HG03045 (cell line): ENCODE results near the gene LPCAT4.
"Not testable (repeated sequence)": the region's sequence is repeated elsewhere in the genome, so short reads cannot be mapped to it uniquely, and the experiment has no call there.

ENCODE experiments used
- ATAC-seq: cut with Tn5 transposase; IDR thresholded peaks from one replicate; pipeline ENCODE4 v1.9.1; 2021; ENCODE audit warnings: mild to moderate bottlenecking, moderate library complexity; ENCODE audit not compliant: unreplicated experiment

The LPCAT4 gene

GRCh38 chr15:34367101-34368081 is at the start of gene LPCAT4:
Gene LPCAT4 (minus strand): TSS chr15:34367196. CDS start chr15:34367100, 96 bp downstream.
- ATAC-seq = peak; percentile 83

GRCh38 chr15:34409511-34409910 is 42.5 kb upstream of the LPCAT4 start:
- ATAC-seq = not testable (repeated sequence)

GRCh38 chr15:34408973-34409372 is 42.0 kb upstream of the LPCAT4 start:
- ATAC-seq = not testable (repeated sequence)

- not testable (repeated sequence) for ATAC-seq
Observed at GRCh38 chr15:34403899-34404298, 36.9 kb upstream of the LPCAT4 start.

- ATAC-seq = peak; percentile 50
Observed at GRCh38 chr15:34403160-34403598, 36.2 kb upstream of the LPCAT4 start.

GRCh38 chr15:34397637-34398259 is 30.8 kb upstream of the LPCAT4 start:
- not testable (repeated sequence) for ATAC-seq

GRCh38 chr15:34392981-34393380 is 26.0 kb upstream of the LPCAT4 start:
- not testable (repeated sequence) for ATAC-seq

GRCh38 chr15:34389594-34390086 is 22.6 kb upstream of the LPCAT4 start:
- not testable (repeated sequence) for ATAC-seq

GRCh38 chr15:34381829-34382521 is 15.0 kb upstream of the LPCAT4 start:
- ATAC-seq = not testable (repeated sequence)

- ATAC-seq = not testable (repeated sequence)
Observed at GRCh38 chr15:34380491-34380890, 13.5 kb upstream of the LPCAT4 start.

GRCh38 chr15:34376856-34377255 is 9.9 kb upstream of the LPCAT4 start:
- ATAC-seq = no peak

GRCh38 chr15:34375541-34375940 is 8.5 kb upstream of the LPCAT4 start:
- not testable (repeated sequence) for ATAC-seq

GRCh38 chr15:34374816-34375215 is 7.8 kb upstream of the LPCAT4 start:
- ATAC-seq = no peak

GRCh38 chr15:34373951-34374350 is 7.0 kb upstream of the LPCAT4 start:
- no peak for ATAC-seq

GRCh38 chr15:34370643-34371042 is 3.6 kb upstream of the LPCAT4 start:
- ATAC-seq = no peak

GRCh38 chr15:34370129-34370528 is 3.1 kb upstream of the LPCAT4 start:
- ATAC-seq = no peak

- no peak for ATAC-seq
Observed at GRCh38 chr15:34366271-34367065, 528 bp downstream of the LPCAT4 start.

- ATAC-seq = no peak
Observed at GRCh38 chr15:34365836-34366235, 1.2 kb downstream of the LPCAT4 start.

- no peak for ATAC-seq
Observed at GRCh38 chr15:34365091-34365825, 1.7 kb downstream of the LPCAT4 start.
